T47D (cell line): ENCODE results near the gene TMPRSS5.
"Not testable (repeated sequence)": the region's sequence is repeated elsewhere in the genome, so short reads cannot be mapped to it uniquely, and the experiment has no call there.

Experiments used
- DNase-seq, 2 experiments: peaks; one replicate each; pipeline versions ENCODE4 v3.0.0 to v3.0.0-alpha.2; 2011 to 2012; ENCODE audit warnings: low read depth in 1 of 2, low spot score in 1 of 2
- JUND ChIP-seq: IDR thresholded peaks from 2 replicates; pipeline ENCODE4 v1.6.1; 2012; ENCODE audit warnings: low read depth
- in situ Hi-C: cut with HindIII; loops from 2 replicates; pipeline ENCODE4 v1.10.0; 2016; ENCODE audit warnings: low sequenced_read_pairs, low pct_unique_long_range_greater_than_20kb

Gene TMPRSS5

GRCh38 chr11:113673550-113674396 is 32.3 kb downstream of the TMPRSS5 start:
- no peak for DNase-seq
- in situ Hi-C loops = no loop called here
- no peak for TF ChIP-seq JUND

GRCh38 chr11:113671914-113672313 is 34.2 kb downstream of the TMPRSS5 start:
- in situ Hi-C loops = not testable (repeated sequence)

GRCh38 chr11:113670831-113671215 is 35.3 kb downstream of the TMPRSS5 start:
- DNase-seq = no peak
- in situ Hi-C loops = no loop called here
- no peak for TF ChIP-seq JUND

More at GRCh38 chr11:113671914-113672313, 34.2 kb downstream of the TMPRSS5 start:
- not testable (repeated sequence) for DNase-seq

DNA sequence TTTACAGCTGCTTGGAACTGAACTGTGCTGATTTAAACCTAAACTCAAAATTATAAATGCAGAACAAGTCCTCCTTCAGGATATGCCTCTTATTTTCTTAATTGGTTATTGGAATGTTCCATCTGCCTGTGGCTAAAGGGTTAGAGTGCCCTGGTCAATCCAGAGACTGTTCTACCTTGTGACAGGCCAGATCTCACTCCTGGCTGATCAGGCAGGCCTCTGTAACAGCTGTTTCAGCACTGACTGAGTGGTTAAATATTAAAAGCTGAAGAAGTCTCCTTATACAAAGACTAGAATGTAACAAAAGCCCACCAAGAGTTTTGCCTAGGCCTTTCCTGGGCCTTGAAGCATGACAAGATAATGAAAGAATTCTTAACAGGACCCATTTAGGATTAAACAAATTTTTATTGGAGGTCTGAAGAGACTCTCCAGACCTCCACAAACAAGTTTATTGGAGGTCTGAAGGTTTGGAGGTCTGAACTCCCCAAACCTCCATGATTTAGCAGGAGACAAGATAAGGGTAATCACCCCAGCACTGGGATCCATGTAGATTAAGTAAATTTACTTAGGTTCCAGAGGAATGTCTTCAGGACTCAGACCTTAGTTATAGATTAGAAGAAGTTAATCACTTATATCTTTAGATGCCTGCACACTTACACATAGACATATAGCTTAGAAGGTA is 35.8 kb downstream of the TMPRSS5 start:
- in situ Hi-C loops = no loop called here
- TF ChIP-seq JUND = no peak

GRCh38 chr11:113668255-113668654 is 37.9 kb downstream of the TMPRSS5 start:
- in situ Hi-C loops = no loop called here
- TF ChIP-seq JUND = no peak
- no peak for DNase-seq

More for the DNA sequence above, 35.8 kb downstream of the TMPRSS5 start:
- no peak for DNase-seq

- TF ChIP-seq JUND = no peak
- in situ Hi-C loops = no loop called here
- DNase-seq = no peak
These were observed 38.3 kb downstream of the TMPRSS5 start for GRCh38 chr11:113667801-113668200.

DNA sequence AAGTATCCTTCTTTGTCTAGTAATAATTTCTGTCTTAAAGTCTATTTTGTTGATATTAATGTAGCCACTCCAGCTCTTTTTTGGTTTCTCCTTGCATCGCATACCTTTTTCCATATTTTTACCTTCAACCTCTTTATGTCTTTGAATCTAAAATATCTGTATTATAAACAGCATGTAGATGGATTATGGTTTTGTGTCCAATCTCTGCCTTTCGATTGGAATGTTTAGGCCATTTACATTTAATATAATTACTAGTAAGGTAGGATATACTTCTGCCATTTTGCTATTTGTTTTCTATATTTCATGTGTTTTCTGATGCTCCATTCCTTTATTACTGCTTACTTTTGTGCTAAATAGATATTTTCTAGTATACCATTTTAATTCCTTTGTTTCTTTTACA is 39.5 kb downstream of the TMPRSS5 start:
- no peak for TF ChIP-seq JUND
- no peak for DNase-seq
- in situ Hi-C loops = no loop called here

DNA sequence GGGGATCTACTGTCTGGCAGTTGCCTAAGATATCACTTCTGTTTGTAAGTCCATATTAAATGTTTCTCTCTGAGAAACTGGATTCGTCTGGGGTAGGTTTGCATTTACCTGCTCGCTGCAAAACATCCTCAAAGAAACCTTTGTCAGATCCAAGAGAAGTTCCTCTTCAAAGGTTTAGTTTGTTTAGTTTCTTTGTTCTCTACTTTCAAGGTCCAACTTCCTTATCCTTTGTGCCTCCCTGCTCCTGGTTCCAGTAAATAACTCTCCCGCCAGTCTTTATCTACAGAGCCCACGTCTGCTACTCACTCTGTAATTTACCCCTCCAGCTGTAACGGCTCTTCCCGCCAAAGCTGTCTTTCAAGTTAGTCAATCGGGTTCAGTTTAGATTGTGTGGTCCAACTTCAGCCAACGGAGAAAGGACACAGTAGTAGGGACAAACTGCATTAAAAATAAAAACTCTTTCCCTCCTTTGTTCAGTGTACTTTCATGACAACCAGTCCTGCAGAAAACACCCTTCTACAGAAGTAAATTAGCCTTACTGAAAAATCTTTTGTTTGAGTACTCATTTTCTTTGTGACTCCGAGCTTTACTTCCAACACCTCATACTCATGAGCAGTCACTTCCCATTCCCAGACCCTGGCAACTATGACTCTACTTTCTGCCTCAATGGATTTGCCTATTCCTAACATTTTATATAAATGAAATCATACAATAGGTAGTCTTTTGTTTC is 41.0 kb downstream of the TMPRSS5 start:
- in situ Hi-C loops = no loop called here
- DNase-seq = no peak
- TF ChIP-seq JUND = no peak

GRCh38 chr11:113664069-113664980 is 41.8 kb downstream of the TMPRSS5 start:
- in situ Hi-C loops = no loop called here
- no peak for TF ChIP-seq JUND
- DNase-seq = no peak

DNA sequence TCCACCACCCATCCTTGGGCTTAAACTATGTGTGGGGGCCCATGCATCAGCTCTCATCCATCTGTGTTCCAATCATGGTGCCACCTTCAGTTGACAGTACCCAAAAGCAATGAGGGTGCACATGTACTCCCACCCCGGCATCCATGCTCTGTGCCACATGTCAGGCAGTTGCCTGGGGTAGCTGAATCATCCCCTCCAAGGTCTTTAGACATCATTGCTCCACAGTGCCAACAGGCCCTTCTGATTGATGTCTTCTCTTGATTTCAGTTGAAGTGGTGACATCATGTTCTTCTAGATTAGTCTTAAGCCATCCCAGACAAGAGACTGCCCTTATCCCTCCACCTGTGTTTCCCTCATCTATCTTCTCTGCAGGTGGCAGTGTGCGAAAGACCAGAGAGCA is 42.5 kb downstream of the TMPRSS5 start:
- no peak for TF ChIP-seq JUND
- DNase-seq = no peak
- in situ Hi-C loops = no loop called here

- TF ChIP-seq JUND = no peak
- in situ Hi-C loops = no loop called here
- DNase-seq = no peak
These were observed 50.3 kb downstream of the TMPRSS5 start for GRCh38 chr11:113655771-113656170.

GRCh38 chr11:113651023-113651422 is 55.1 kb downstream of the TMPRSS5 start:
- no peak for DNase-seq
- TF ChIP-seq JUND = no peak
- in situ Hi-C loops = no loop called here
